H4 (cell line): ENCODE results near the gene DTWD2. TPM values are rescaled to one million over a fixed set of nuclear protein-coding genes. Genes with fewer than 3 reads are reported as not detected.

ENCODE experiments used
- total RNA-seq: library from RNA; depleted of rRNA; stranded (reverse); fragments of >200 nt; shearing (Covaris generic); gene quantifications from 2 replicates; pipeline ENCODE4 v1.2.3, GENCODE V29; 2014; rRNA removed

DTWD2 gene
- total RNA-seq, 1 experiment from 2014 or later, result 8.7 TPM

Other genes starting within 250 kb of the DTWD2 start
- gene DMXL1, start 82.5 kb upstream of the DTWD2 start, total RNA-seq, result 11.1 and 15.7 TPM in 2 replicates